TTC549 (cell line): ENCODE measurements around the gene RPL36AL.

ENCODE experiments used
- FAIRE-seq: peaks from 2 replicates; lab custom pipeline; 2012; peaks lifted over from hg19 to GRCh38; lab: Jason Lieb, UNC

RPL36AL gene

GRCh38 chr14:49579841-49580240 is 40.6 kb downstream of the RPL36AL start:
- FAIRE-seq = no peak

- no peak for FAIRE-seq
These were observed 42.3 kb downstream of the RPL36AL start for GRCh38 chr14:49578141-49578540.

- no peak for FAIRE-seq
These were observed 46.4 kb downstream of the RPL36AL start for GRCh38 chr14:49574038-49574437.

DNA sequence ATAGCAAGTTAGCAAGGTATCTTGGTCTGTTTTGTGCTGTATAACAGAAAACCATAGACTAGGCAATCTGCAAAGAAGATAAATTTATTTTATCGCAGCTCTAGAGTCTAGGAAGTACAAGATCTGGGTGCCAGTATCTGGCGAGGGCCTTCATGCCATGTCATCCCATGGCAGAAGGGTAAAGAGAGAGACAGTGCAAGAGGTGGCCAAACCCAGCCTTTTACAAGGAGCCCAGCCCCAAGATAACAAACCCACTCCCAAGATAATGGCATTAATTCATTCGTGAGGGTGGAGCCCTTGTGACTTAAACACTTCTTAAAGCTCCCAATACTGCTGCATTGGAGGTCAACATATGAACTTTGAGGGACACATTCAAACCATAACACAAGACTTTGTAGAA is 51.1 kb downstream of the RPL36AL start:
- FAIRE-seq = no peak
